Activated naive CD4-positive, alpha-beta T cell treated with anti-CD3 and anti-CD28 coated beads, Interleukin-2, amount 10 ng/mL, durations not matched to agents 7 days and 5 days (primary cell): ENCODE data around the gene C19orf33.

ENCODE experiments used
- CTCF ChIA-PET: fragments of 350-600 bp; sonication (Branson Sonifier 250); formaldehyde crosslinking; loops from one replicate; lab custom pipeline; 2021; ENCODE audit warnings: antibody characterized with exemption; lab: Charles Lee
- DNase-seq: peaks from one replicate; pipeline ENCODE4 v3.0.0-alpha.2; 2020
- H3K27ac Mint-ChIP-seq: one replicate; pipeline ENCODE4 v1.8.0; 2021; ENCODE audit warnings: mild to moderate bottlenecking, moderate library complexity, mixed read lengths
- H3K27me3 Mint-ChIP-seq: one replicate; pipeline ENCODE4 v1.8.0; 2021; ENCODE audit warnings: mild to moderate bottlenecking, mixed read lengths
- H3K36me3 Mint-ChIP-seq: one replicate; pipeline ENCODE4 v1.8.0; 2021; ENCODE audit warnings: mixed read lengths
- H3K4me1 Mint-ChIP-seq: one replicate; pipeline ENCODE4 v1.8.0; 2021; ENCODE audit warnings: mixed read lengths
- H3K4me3 Mint-ChIP-seq: one replicate; pipeline ENCODE4 v1.8.0; 2021; ENCODE audit warnings: mild to moderate bottlenecking, moderate library complexity, mixed read lengths
- H3K9me3 Mint-ChIP-seq: one replicate; pipeline ENCODE4 v1.8.0; 2021; ENCODE audit warnings: mixed read lengths

Gene C19orf33

GRCh38 chr19:38270587-38271167, 33.4 kb upstream of the C19orf33 start:
- Mint-ChIP-seq H3K27me3 (peaks cover 5% of the 10 kb centered on the region), H3K4me3 (no peak overlapping the region), H3K4me1 (peaks cover 3% of the 10 kb centered on the region), H3K9me3 (no peaks in the 10 kb centered on the region), H3K27ac (no peak overlapping the region), H3K36me3 (no peaks in the 10 kb centered on the region)
- DNase-seq = no peak
- CTCF ChIA-PET = no interaction called here

GRCh38 chr19:38273499-38273898, 30.6 kb upstream of the C19orf33 start:
- H3K4me3 Mint-ChIP-seq = no peak overlapping the region
- CTCF ChIA-PET = no interaction called here
- no peaks in the 10 kb centered on the region for H3K27me3 Mint-ChIP-seq
- H3K4me1 Mint-ChIP-seq = no peaks in the 10 kb centered on the region
- no peak overlapping the region for H3K27ac Mint-ChIP-seq
- DNase-seq = no peak
- H3K36me3 Mint-ChIP-seq = no peaks in the 10 kb centered on the region
- no peaks in the 10 kb centered on the region for H3K9me3 Mint-ChIP-seq

- CTCF ChIA-PET = interaction anchor here (0.6 kb wide), 1 partner anchor 153 kb away, joined by 4 read pairs; no protein-coding TSS in a partner anchor
Measured at GRCh38 chr19:38274739-38275138, 29.3 kb upstream of the C19orf33 start.

GRCh38 chr19:38276942-38277517, 27.0 kb upstream of the C19orf33 start:
- CTCF ChIA-PET = no interaction called here
- Mint-ChIP-seq H3K4me1 (peaks cover 5% of the 10 kb centered on the region), H3K27ac (no peak overlapping the region), H3K36me3 (no peaks in the 10 kb centered on the region), H3K27me3 (no peaks in the 10 kb centered on the region), H3K9me3 (no peaks in the 10 kb centered on the region), H3K4me3 (no peak overlapping the region)
- no peak for DNase-seq

More at GRCh38 chr19:38274739-38275138, 29.3 kb upstream of the C19orf33 start:
- Mint-ChIP-seq H3K4me1 (no peaks in the 10 kb centered on the region), H3K27ac (no peak overlapping the region), H3K36me3 (no peaks in the 10 kb centered on the region), H3K9me3 (no peaks in the 10 kb centered on the region), H3K4me3 (no peak overlapping the region), H3K27me3 (no peaks in the 10 kb centered on the region)
- no peak for DNase-seq

- Mint-ChIP-seq H3K9me3 (no peaks in the 10 kb centered on the region), H3K27ac (no peak overlapping the region), H3K36me3 (no peaks in the 10 kb centered on the region), H3K4me3 (no peak overlapping the region), H3K27me3 (no peaks in the 10 kb centered on the region), H3K4me1 (peaks cover 10% of the 10 kb centered on the region)
- CTCF ChIA-PET = no interaction called here
- DNase-seq = no peak
Measured at GRCh38 chr19:38277549-38277948, 26.5 kb upstream of the C19orf33 start.

- Mint-ChIP-seq H3K36me3 (no peaks in the 10 kb centered on the region), H3K9me3 (no peaks in the 10 kb centered on the region), H3K27me3 (no peaks in the 10 kb centered on the region), H3K27ac (no peak overlapping the region), H3K4me3 (no peak overlapping the region), H3K4me1 (peaks cover 11% of the 10 kb centered on the region)
- no peak for DNase-seq
- CTCF ChIA-PET = interaction anchor here (1.0 kb wide), 1 partner anchor 42 kb away, joined by 3 read pairs; the partner anchor contains the start of gene KCNK6
Measured at GRCh38 chr19:38277969-38278680, 25.9 kb upstream of the C19orf33 start.

GRCh38 chr19:38278751-38279150, 25.3 kb upstream of the C19orf33 start:
- no peaks in the 10 kb centered on the region for H3K9me3 Mint-ChIP-seq
- no peaks in the 10 kb centered on the region for H3K27me3 Mint-ChIP-seq
- H3K4me3 Mint-ChIP-seq = no peak overlapping the region
- peaks cover 11% of the 10 kb centered on the region for H3K4me1 Mint-ChIP-seq
- CTCF ChIA-PET = interaction anchor here (1.0 kb wide), 1 partner anchor 41 kb away, joined by 3 read pairs; the partner anchor contains the start of gene KCNK6
- no peaks in the 10 kb centered on the region for H3K36me3 Mint-ChIP-seq
- H3K27ac Mint-ChIP-seq = no peak overlapping the region
- no peak for DNase-seq

- Mint-ChIP-seq H3K36me3 (no peaks in the 10 kb centered on the region), H3K27ac (no peak overlapping the region), H3K27me3 (no peaks in the 10 kb centered on the region), H3K4me3 (no peak overlapping the region), H3K4me1 (peaks cover 15% of the 10 kb centered on the region), H3K9me3 (no peaks in the 10 kb centered on the region)
- DNase-seq = no peak
- CTCF ChIA-PET = no interaction called here
Measured at GRCh38 chr19:38280030-38280921, 23.8 kb upstream of the C19orf33 start.

- Mint-ChIP-seq H3K36me3 (no peaks in the 10 kb centered on the region), H3K4me1 (peaks cover 15% of the 10 kb centered on the region), H3K4me3 (no peak overlapping the region), H3K9me3 (no peaks in the 10 kb centered on the region), H3K27ac (no peak overlapping the region), H3K27me3 (no peaks in the 10 kb centered on the region)
- DNase-seq = no peak
- CTCF ChIA-PET = no interaction called here
Measured at GRCh38 chr19:38281811-38282566, 22.1 kb upstream of the C19orf33 start.

GRCh38 chr19:38283271-38283670, 20.8 kb upstream of the C19orf33 start:
- no peak for DNase-seq
- H3K9me3 Mint-ChIP-seq = no peaks in the 10 kb centered on the region
- no peaks in the 10 kb centered on the region for H3K27me3 Mint-ChIP-seq
- H3K4me1 Mint-ChIP-seq = peaks cover 15% of the 10 kb centered on the region
- H3K27ac Mint-ChIP-seq = no peak overlapping the region
- CTCF ChIA-PET = no interaction called here
- no peaks in the 10 kb centered on the region for H3K36me3 Mint-ChIP-seq
- H3K4me3 Mint-ChIP-seq = no peak overlapping the region

GRCh38 chr19:38284422-38284821, 19.6 kb upstream of the C19orf33 start:
- Mint-ChIP-seq H3K4me3 (no peak overlapping the region), H3K27me3 (no peaks in the 10 kb centered on the region), H3K9me3 (no peaks in the 10 kb centered on the region), H3K36me3 (no peaks in the 10 kb centered on the region), H3K27ac (no peak overlapping the region), H3K4me1 (peaks cover 15% of the 10 kb centered on the region)
- CTCF ChIA-PET = interaction anchor here (1.6 kb wide), 1 partner anchor 10 kb away, joined by 5 read pairs; no protein-coding TSS in a partner anchor
- no peak for DNase-seq

- peaks cover 15% of the 10 kb centered on the region for H3K4me1 Mint-ChIP-seq
- no peaks in the 10 kb centered on the region for H3K36me3 Mint-ChIP-seq
- CTCF ChIA-PET = interaction anchor here (1.6 kb wide), 1 partner anchor 9 kb away, joined by 5 read pairs; no protein-coding TSS in a partner anchor
- DNase-seq = no peak
- H3K9me3 Mint-ChIP-seq = no peaks in the 10 kb centered on the region
- no peak overlapping the region for H3K27ac Mint-ChIP-seq
- no peak overlapping the region for H3K4me3 Mint-ChIP-seq
- no peaks in the 10 kb centered on the region for H3K27me3 Mint-ChIP-seq
Measured at GRCh38 chr19:38285567-38285966, 18.5 kb upstream of the C19orf33 start.

GRCh38 chr19:38287604-38288003, 16.4 kb upstream of the C19orf33 start:
- H3K4me3 Mint-ChIP-seq = no peak overlapping the region
- H3K27me3 Mint-ChIP-seq = no peaks in the 10 kb centered on the region
- no peaks in the 10 kb centered on the region for H3K9me3 Mint-ChIP-seq
- peaks cover 4% of the 10 kb centered on the region for H3K4me1 Mint-ChIP-seq
- CTCF ChIA-PET = no interaction called here
- no peak for DNase-seq
- no peaks in the 10 kb centered on the region for H3K36me3 Mint-ChIP-seq
- no peak overlapping the region for H3K27ac Mint-ChIP-seq
